ENCODE data around the gene VWF.

DNA sequence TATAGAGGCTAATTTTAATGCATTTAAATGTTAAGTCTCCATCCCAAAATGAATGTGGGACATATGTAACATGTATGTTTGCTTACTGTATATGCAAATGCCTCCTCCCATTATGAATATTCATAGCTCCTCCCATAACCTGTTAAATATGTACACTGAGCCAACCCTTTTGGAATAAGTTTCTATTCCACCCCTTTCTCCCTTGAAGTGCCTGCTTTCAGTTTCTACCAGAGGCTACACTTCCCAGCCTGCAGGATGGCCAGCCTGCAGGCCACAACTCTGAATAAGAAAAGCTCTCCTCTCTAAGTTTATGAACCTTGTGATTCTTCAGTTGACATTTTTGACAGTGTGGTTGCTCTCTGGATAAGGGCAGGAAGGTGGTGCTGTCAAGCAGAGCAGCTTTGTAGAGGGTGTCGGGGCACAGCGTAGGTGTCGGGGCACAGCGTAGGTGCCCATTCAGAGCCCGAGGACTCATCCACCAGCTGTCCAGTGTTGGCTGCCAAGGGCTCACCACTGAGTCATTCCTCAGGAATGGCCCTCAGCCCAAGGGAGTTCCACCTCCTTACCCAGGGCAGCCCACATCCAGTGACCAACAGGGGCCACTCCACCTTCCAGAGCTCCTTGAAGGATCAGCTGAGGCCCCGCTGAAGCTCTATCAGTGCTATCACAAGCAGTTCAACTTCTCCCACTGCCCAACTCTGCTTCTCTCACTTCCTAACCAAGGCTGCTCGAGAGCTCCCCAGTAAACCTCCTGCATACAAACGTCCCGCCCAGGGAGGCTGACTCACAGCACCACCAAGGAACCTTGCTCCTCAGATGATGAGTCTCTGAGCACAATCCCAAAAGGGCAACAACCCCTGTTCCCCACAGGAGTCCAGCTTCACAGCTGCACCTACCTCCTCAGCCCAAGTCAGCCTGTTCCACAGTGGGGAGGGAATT is 31.4 kb downstream of the VWF start:
- no peak for TF ChIP-seq POLR2A (IDR thresholded peaks at IDR 0.05; ENCODE audit: insufficient read depth in 1 of 2, low read depth in 2 of 2, low read length in 2 of 2)
- no peak for TF ChIP-seq HDAC2 (CRISPR knock-in tag; IDR thresholded peaks at IDR 0.05)
- TF ChIP-seq ZNF343 (CRISPR knock-in tag; IDR thresholded peaks at IDR 0.05) = no peak
- TF ChIP-seq ELF1 (CRISPR knock-in tag; IDR thresholded peaks at IDR 0.05) = no peak

Measured in HepG2 (cell line).